ENCODE data around the gene ZNF692.

Gene ZNF692

DNA sequence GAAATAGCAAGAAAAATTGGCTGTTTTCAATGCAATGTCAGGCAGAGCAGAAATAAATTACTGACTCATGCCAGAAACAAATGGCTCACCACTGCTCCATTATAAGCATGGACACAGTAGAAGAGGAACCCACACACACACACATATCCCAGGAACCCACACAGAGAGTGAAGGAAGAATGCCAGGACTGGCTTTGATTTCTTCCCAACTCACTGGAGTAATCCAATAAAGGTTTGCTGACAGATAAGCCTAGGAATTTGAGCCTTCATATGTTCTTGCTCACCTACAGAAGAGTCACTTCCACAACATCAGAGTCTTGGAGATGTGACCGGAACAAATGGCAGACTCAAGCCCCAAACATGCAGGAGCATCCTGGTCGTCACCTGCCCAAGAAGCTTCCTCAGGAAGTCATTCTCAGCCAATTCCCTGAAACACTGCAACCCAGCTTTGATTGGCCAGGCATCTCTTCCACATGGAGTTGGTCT lies 35.3 kb downstream of the ZNF692 start:
- no peak for DNase-seq

DNA sequence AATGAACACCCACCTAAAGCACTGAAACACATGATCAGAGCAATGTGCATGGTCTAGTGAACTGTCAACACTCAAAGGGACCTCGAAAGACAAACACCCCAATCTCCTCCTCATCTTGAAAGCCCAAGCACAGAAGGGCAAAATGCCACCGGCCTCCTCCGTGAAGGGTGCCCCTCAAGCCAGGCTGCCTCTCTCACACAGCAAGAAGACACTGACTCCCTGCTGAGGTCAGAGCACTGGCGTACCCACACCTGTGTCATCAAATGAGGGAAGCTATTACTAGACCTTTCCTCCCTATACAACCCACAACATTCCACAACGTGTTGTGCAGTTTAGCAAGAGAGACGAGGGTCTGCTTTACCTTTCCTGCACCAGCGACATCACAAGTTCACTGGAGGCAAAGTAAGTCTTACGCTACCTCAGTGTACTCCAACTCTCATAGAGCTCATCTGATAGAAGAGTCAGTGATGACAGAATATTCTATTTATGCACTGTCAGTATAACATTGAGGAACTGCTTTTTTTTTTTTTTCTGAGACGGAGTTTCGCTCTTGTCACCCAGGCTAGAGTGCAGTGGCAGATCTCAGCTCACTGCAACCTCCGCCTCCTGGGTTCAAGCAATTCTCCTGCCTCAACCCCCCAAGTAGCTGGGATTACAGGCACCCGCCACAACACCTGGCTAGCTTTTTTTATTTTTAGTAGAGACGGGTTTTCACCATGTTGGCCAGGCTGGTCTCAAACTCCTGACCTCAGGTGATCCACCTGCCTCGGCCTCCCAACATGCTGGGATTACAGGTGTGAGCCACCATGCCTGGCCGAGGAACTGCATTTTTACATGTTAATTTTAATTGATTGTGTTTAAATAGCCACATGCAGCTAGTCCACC lies 36.5 kb downstream of the ZNF692 start:
- no peak for DNase-seq

DNA sequence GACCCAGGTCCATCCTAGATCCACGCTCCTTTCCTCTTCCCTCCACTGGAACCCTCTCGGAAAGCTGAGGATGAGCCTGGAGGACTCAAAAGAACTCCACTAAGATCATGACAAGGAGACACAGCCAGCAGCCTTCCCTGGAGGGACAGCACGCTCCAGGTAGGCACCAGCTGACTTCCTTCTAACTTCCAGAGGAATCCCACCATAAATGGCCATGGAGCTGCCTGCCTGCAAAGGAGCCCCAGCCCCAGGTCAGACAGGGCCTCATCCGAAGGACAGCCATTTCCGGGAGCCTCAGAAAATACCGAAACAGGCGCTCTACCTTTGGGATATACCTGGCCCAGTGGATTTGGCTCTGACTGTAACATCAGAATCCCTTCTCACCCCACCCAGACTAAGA lies 37.2 kb downstream of the ZNF692 start:
- no peak for DNase-seq

DNA sequence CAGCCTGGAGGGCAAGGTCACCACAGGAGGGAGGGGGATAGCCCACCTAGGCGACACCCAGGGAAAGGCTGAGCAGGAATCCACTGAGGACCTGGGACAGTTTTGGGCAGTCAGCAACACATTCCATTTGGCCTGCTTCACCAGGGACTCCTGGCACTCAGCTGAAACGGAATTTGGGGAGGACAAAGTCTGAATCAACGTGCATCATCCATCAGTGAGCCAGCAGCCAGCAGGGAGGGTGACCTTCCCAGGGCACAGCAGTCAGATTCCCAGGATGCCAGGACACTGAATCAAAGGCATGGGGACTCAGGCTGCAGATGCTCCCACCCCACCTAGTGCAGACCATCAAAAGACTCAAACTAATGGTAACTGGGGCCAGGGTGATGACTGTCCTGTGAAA lies 37.8 kb downstream of the ZNF692 start:
- no peak for DNase-seq

DNA sequence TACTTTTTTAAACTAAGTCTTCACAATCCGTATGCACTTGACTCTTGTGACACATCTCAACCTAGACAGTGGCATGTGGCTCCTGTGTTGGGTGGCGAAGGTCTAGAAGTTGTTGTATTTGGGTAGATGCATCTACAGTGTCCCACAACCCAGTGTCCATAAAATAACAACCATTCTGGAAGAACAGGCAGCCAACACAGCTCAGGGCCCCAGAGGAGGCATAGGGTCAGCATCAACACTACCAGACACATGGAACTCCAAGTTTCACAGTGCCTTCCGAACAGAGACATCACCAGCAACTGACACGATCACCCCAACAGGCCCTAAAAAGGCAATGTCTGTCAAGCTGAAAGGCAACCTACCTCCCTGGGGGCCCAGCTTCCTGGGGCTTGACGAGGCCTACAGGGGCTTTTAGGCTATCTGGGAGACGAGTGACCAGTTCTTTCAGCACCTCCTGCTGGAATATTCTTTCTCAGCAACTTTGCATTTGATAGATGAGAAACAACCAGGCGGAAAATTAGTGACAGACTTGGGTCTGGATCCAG lies 38.8 kb downstream of the ZNF692 start:
- DNase-seq, result no peak

DNA sequence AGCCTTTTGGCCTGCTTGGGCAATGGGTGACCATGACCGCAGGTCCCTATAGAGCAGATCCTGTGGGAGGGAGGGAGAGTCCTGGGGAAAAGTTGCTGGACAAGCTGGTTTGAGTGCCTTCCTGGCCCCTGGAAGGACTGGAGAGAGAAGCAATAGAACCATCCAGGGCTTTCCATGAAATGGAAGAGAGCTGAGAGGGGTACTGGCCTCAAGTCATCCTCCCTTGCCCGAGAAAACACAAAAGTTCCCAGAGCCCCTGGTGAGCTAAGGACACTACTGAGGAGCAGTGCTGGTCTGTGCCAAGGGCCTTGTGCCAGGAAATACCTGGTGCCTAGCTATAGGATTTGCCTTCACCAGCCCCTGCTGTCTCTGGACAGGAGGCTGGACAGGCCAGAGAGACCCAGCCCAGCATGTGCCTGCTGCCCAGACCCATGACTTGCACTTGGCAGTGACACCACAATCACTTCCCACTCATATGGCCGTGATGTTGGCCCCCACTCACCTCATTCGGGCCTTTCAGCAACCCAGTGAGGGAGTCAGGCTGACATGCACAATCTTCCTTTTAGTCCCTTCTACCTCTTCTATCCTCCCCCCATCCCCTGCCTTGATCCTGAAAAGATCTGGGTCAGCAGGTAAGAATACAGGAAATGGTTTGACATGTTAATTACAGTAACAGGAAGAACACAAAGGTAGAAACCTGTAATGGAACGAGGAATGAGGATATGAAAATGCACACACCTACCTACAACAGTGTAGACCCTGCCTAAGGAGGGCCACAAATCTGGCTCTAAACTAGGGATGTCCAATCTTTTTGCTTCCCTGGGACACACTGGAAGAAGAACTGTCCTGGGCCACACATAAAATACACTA lies 40.1 kb downstream of the ZNF692 start:
- DNase-seq, result no peak

DNA sequence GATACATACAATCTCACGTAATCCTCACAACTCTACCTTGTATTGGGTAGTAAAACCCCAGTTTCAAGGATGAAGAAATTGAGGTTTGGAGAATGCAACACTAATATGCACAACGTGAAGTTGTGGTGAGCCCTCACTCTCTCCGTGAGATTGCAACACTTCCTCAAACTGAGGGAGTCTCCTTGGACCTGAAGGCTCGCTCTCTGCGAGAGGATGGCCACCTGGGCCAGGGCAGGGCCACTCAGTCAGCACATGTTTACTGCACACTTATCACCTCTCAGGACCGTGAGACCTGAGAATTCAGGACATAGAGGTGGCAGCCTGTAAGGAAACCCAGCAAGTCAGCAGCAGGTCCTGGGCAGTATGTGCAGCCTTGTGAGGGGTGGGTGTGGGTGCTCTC lies 41.8 kb downstream of the ZNF692 start:
- DNase-seq, result no peak

DNA sequence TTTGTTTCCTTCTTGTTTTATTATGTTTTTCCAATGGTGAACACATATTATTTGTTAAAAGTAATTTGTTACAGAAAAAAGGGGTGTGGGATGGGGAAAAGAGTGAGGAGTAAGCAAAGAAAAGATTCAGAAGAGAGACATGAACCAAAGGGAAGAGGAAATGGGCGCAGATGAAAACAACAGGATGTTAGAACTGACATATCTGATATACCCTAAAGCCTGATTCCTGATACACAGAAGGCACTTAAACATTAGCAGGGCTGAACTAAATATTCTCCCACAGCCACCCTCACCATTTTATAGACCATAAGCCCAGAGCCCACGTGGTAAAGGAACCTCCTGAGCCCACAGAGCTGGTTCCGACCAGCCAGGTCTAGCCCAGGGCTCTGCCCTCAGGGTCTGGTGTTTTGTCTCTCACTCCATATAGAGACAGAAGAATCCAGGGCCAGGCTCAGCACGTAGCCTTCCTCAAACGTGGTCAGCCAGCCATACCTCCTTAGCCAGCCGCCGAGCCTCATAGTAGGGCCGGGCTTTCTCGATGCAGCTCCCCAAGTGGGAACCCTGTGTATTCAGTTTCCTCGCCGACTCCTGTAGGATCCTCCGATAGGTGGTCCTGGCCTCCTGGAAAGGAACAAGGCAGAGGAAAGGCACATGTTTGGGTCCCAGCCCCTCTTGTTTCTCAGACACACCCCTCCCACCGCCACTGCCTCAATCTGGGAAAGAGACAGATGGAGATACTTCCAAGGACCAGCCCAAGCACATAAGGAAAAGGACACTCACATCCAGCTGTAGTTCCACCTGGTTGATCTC lies 42.6 kb downstream of the ZNF692 start:
- DNase-seq, result no peak

DNA sequence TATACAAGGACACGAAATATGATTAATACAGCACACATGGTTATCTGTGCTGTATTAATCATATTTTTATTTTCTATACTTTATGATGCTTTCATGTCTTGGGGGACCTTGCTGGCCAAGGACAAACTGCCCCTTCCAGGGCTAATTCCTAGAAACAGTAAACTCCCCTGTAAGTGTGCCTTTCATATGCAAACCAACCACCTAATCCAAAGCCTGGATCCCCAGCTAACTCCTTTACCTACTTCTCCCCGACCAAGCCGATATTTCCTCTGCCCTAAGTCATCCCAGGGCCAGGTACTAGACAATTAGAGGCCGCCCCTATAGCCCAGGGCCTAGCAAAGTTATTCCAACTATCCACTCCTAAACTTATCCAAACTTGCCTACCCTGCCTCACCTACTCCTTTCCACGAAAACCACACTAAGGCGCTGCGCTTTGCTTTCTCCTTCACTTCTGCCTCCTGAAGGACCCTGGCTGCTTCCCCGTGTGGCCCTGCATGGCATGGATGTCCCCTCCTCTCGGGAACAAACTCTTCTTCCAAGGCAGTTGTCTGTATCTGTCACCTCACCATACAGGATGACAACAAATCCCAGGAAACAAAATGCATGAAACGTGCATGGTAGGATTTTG lies 43.4 kb downstream of the ZNF692 start:
- DNase-seq, result no peak

DNA sequence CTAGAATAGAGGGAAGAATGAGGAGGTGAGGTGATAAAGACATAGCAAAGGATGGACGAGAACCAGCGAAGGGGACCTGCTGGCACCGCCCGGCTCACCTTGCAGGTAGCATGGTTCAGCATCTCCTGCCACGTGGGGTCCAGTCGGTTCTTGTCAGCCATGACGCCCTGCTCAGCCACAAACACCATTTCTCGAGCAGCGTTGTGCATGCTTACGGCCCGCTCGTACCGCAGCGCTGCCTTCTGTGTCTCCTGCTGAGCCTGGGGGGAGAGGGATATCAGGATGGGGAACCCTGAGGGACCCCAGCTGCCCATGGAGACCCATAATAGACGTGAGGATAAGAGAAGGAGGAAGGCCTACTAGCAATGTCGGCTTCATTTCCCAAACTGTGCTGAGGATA lies 44.5 kb downstream of the ZNF692 start:
- DNase-seq, result no peak

DNA sequence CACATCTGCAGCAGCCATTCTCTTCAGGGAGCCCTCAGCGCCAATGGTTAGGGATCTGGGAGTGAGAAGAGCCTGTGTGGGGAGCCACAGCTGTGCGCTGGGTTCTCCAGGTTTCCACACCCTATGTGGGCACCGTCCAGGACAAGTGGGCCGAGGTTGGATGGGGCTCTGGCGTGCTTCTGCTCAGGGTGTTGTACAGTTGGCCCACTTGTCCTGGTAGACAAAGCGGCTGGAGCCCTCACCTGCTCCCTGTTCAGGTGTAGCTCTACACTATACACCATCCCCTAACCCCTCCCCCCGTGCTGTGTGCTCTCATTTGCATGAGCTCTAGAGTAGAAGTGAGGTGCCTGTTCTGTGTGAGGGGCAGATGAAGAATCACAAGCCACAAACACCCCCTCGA lies 45.3 kb downstream of the ZNF692 start:
- no peak for DNase-seq

DNA sequence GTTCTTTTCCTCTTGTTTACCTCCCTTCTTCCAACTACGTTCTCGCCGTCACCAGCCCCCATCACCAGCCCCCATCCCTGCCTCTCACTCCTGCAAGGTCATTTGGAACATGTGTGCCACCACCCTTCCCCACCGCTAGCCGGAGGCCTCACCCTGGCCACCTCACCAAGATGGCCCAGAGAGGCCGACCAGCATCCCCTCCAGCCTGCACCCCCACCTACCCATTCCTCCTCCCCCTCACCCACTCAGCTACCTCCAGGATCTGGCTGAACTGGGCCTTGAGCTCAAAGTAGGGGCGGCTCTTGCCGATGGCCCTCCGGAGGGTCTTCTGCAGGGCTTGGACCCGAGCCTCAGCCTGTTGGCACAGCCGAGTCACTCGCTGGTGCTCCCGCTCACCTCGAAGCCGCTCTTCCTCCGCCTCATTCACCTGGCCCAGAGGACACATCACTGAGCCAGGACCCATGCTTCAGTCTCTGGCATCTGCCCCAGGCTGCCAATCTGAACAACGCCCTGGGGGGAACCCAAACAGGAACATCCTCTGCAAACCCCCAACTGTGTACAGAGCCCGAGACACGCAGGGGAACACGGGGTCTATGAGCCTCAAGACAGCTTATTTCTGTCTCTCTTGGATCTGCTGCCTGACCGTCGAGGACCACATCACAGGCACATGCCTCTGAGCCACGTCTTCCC lies 46.0 kb downstream of the ZNF692 start:
- DNase-seq, result no peak

DNA sequence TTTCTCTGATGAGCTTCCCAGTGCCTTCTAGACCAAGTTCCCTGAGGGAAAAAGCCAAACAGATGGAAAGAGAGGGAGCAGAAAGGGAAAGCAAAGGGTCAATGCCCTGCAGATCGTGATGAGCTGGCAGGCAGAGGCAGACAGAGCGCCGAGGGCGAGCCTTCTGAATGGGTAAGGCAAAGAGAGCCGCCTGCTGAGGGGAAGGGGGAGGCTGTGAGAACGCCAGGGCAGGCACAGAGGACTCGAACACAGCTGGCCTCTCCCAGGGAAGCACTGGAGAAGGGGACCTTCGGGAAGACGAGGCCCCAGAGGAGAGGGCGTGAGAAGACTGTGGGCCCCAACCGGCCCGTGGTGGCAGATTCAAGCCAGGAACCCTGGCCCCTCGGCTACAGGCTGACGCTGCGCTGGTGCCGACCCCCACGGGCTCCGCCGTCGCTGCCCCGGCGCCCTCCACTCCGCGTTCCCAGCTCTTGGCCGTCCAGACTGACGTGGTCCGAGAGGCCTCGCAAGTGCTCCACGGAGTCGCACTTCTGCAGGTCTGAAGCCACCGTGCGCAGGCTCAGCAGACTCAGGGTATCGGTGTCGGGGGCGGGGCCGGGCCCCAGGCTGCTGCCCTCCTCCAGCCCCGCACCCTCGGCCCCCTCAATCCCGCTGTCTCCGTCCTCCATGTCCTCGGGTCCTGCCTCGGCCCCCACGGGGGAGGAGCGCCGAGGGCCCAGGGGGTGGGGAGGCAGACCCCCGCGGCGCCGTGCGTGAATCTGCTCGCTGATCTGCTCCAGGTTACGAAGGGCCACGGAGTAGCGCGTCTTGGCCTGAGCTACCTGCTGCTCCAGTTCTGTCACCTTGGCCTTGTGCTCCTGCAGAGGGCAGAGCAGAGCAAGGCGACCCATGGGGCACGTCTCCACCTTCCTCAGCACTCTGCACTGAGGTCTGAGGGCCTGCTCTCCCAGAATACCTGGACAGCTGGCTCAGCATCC lies 47.1 kb downstream of the ZNF692 start:
- no peak for DNase-seq

DNA sequence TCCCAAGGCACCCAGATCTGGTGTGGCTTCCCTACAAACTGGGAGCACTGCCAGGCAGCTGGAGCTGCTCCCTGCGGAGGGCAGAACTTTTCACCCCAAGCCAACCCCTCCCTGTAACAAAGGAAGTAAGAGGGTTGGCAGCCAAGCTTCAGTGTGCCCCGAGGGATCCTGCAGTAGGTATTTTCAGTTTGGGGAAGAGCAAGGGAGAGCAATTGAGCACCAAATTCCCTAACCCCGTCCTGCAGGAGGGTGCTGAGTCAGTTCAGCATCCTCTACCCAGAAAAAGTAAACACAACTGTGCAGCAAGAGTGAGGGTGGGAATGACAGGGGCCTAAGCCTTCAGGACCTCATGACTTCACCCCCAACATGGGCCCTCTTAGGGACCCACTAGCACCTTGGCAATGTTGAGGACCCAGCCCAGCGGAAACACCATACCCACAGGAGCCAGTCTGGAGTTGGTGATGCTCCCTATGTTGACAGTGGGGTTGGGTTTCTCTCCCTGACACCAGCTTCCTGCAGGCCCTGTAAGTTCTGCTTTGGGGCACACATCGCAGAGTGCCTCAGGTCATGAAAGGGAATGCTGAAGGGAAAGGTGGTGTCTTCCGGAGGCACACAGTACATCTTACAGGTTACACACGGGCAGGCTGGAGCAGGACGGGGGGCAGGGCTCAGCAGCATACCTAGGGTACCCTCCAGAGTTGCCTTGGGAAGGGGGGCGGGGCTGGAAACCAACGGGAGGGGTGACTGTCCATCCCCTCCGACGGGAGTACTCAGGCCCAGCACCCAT lies 48.0 kb downstream of the ZNF692 start:
- DNase-seq, result no peak

DNA sequence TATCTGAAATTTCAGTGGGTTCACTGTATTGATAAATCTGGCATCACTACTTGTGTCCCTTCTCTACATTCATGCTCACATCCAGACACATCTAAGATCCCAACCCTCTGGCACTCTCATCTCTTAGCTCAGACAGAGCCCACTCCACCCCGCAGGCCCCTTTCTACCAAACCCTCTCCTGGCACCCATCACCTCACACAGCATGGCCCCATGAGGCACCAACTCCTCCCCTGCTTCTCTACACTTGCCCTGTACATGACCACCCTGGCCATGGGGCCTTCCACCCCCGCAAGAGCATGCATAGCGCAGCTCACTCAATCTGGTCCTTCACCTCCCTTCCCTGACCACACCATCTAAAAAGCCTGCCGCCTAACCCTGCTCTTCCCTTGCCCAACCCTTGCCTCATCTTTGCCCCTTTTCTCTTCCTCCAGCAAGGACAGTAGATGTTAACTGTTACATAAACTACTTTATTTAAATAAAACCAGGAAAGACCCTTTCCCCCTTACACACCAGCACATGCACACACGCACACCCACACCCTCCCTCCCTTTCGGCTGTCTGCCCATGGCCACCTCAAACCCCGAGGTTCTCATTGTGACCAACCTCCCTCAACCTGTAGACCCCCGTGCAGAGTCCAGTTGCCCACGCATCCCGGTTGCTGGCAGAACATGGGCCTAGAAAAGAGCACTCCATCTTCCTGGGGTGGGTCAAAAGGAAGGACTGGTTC lies 48.7 kb downstream of the ZNF692 start:
- no peak for DNase-seq

DNA sequence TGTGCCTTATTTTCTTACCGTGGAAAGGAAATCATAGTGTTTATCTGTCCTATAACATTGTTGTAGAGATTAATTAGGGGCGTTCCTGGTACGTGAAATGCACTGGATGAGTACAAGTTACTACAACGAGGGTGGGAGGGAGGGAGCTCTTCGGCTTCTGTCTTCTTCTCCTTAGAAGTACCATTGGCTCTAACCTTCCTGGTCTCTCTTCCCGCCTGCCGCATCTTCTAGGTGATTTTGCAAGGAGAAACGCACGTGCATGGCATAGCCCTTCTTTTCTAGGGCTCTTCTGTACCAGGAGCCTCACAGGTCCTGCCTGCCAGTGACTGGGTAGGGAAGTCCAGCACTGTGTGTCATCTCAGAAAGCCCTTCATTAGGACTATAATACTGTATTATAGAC lies 50.0 kb downstream of the ZNF692 start:
- DNase-seq, result no peak

DNA sequence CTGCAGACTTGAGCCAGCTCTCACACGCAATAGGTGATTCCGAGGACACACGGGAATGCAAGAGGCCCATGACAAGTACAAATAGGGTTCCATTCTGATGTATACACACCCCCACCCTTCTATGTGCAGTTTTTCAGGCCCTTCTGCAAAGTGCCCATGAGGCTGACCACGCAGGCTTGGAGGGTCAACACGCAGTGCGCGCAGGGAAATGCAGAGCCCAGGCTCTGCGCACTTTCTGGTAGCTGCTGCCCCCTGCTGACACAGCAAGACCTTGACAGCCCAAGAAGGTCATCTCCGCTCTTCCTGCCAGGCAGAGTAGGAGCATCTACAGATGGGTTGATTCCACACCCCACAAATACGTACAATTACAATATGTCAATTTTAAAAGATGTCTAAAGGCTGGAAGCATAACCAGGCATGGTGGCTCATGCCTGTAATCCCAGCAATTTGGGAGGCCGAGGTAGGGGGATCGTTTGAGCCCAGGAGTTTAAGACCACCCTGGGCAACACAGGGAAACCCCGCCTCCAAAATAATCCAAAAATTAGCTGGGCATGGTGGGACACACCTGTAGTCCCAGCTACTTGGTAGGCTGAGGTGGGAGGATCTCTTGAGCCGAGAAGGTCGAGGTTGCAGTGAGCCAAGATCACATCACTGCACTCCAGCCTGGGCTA lies 51.7 kb downstream of the ZNF692 start:
- peak; percentile 52 for DNase-seq

DNA sequence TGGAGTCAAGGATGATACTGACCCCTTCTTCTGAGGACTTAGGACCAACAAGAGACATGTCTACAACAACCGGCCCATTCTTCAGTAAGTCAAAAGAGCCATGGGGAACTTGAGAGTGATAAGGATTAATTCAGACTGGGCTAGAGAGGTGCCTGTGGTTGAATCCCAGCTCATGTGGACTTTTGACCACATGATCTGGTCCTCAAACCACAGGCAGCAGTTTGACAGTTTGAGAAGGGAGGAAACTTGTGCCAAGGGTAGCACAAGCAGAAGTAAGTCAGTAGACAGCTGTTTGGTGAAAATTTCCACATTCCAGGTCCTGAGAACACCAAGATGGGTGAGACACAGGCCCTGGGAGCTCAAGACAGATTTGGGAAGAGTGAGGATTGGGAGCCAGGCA lies 53.0 kb downstream of the ZNF692 start:
- no peak for DNase-seq

Measured in CD4-positive, alpha-beta T cell treated with Interleukin-21 for 1 hour (primary cell).